Lower leg skin (tissue), 4 donors: ENCODE measurements around the gene HADHB. TPM values are rescaled to one million over a fixed set of nuclear protein-coding genes. Genes with fewer than 3 reads are reported as not detected.

Experiments
- DNase-seq, 2 donors: peaks; one replicate each; pipeline ENCODE4 v3.0.0-alpha.2; 2019; ENCODE audit warnings: low spot score in 2 of 2
- H3K4me3 ChIP-seq: fragments of 200-600 bp; sonication (generic); 2 replicates; pipeline ENCODE4 v1.5.1; 2017; ENCODE audit warnings: mild to moderate bottlenecking, low read depth; ENCODE audit not compliant: poor library complexity, severe bottlenecking
- POLR2A ChIP-seq, 2 donors: fragments of 450-650 bp; IDR thresholded peaks; one replicate each; pipeline ENCODE4 v1.6.1; 2016 to 2017; ENCODE audit warnings: antibody characterized with exemption in 2 of 2, mild to moderate bottlenecking in 1 of 2, moderate library complexity in 1 of 2
- WGBS, 2 donors: methylation state at CpG; one replicate each; pipeline ENCODE4 v1.1.5; 2018; 5-methylcytosine and 5-hydroxymethylcytosine counted together
- intact Hi-C: fragments of 100-400 bp; cut with DNase I; formaldehyde crosslinking; loops from one replicate; pipeline ENCODE4 v1.15.0; 2023; ENCODE audit warnings: low total_unique reads
- total RNA-seq, 4 donors: library from RNA; depleted of rRNA; stranded (reverse); fragments of >200 nt; gene quantifications; one replicate each; pipeline ENCODE4 v1.1.0, GENCODE V29; 2016
- TF ChIP-seq, protein P1 (sequence below), 3 donors: fragments of 450-650 bp; IDR thresholded peaks; one replicate each; pipeline ENCODE4 v1.5.1; 2016; ENCODE audit warnings: antibody characterized with exemption in 3 of 3, mild to moderate bottlenecking in 3 of 3, moderate library complexity in 2 of 3

The HADHB gene
- total RNA-seq, 4 donors from 2014 or later, result 101 to 139 (median 111) TPM

DNA sequence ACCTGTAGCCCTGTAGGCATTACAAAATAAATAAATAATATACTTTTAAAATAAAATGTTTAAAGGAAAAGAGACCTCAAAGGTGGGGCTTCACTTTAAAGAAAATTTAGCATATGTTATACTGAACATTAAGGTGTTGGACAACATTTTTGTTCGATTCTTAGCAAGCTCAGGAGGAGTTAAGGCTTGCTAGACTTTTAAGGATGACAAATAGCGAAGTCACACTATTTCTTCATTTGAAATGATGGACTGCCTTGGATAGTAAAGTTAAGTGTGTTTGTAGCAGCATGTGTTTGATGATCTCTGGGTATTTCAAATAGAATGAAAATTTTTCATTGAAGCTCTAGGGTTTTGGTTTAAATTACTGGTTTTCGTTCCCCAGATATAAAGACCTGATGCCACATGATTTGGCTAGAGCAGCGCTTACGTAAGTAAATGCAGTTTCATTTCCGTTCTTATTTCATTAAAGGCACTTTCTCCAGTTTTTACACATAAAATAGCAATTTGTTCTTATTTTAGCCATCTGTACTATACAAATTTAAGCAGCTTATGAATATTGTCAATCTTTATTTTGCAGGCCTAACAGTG is 24.9 kb downstream of the HADHB start:
- TF ChIP-seq POLR2A (IDR thresholded peaks at IDR 0.05), result no peak
- TF ChIP-seq, protein P1, sequence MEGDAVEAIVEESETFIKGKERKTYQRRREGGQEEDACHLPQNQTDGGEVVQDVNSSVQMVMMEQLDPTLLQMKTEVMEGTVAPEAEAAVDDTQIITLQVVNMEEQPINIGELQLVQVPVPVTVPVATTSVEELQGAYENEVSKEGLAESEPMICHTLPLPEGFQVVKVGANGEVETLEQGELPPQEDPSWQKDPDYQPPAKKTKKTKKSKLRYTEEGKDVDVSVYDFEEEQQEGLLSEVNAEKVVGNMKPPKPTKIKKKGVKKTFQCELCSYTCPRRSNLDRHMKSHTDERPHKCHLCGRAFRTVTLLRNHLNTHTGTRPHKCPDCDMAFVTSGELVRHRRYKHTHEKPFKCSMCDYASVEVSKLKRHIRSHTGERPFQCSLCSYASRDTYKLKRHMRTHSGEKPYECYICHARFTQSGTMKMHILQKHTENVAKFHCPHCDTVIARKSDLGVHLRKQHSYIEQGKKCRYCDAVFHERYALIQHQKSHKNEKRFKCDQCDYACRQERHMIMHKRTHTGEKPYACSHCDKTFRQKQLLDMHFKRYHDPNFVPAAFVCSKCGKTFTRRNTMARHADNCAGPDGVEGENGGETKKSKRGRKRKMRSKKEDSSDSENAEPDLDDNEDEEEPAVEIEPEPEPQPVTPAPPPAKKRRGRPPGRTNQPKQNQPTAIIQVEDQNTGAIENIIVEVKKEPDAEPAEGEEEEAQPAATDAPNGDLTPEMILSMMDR (IDR thresholded peaks at IDR 0.05), result no peak
- 70 to 72% methylated on average over 6 of the region's 6 CpGs for WGBS, 2 donors
- intact Hi-C loops, result no loop called here
- no peak for DNase-seq
- no peak overlapping the region for H3K4me3 ChIP-seq

DNA sequence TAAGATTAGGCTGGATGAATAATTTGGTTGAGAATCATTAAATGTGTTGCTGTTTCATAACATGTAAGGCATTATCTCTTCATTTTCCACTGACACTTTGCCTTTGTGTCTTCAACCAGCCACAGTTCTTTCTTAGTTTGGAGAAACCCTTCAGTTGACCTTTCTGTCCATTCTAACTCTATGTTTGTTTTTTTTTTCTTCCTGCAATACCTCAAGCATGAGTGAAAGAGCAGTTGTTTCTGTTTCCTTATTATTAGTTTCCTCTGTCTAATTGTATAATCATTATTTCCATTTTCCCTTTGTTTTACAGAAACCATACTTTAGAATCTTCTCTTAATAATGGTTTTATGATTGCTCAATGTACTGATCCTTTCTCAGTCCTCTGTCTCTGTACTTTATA is 25.6 kb downstream of the HADHB start:
- DNase-seq, result no peak
- intact Hi-C loops, result no loop called here
- TF ChIP-seq POLR2A (IDR thresholded peaks at IDR 0.05), result no peak
- TF ChIP-seq, protein P1 (IDR thresholded peaks at IDR 0.05), result no peak
- no peak overlapping the region for H3K4me3 ChIP-seq

DNA sequence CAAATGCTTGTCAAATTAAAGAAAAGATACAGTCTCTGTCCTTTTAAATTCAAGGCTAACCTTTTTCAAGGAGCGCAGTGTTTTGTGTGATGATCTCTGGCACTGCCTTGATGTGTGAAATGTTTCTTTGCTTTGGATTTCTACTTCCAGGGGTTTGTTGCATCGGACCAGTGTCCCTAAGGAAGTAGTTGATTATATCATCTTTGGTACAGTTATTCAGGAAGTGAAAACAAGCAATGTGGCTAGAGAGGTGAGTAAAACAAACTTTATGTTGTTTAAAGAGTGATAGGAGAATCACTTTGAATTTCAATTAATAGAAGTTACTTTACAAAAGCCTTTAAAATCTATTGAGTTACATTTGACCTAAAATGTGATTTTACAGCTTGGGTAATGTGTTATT is 28.8 kb downstream of the HADHB start:
- intact Hi-C loops, result no loop called here
- no peak for TF ChIP-seq POLR2A (IDR thresholded peaks at IDR 0.05)
- TF ChIP-seq, protein P1 (IDR thresholded peaks at IDR 0.05), result no peak
- 52 to 63% methylated on average over 2 of the region's 2 CpGs for WGBS, 2 donors
- H3K4me3 ChIP-seq, result no peak overlapping the region
- DNase-seq, result no peak

DNA sequence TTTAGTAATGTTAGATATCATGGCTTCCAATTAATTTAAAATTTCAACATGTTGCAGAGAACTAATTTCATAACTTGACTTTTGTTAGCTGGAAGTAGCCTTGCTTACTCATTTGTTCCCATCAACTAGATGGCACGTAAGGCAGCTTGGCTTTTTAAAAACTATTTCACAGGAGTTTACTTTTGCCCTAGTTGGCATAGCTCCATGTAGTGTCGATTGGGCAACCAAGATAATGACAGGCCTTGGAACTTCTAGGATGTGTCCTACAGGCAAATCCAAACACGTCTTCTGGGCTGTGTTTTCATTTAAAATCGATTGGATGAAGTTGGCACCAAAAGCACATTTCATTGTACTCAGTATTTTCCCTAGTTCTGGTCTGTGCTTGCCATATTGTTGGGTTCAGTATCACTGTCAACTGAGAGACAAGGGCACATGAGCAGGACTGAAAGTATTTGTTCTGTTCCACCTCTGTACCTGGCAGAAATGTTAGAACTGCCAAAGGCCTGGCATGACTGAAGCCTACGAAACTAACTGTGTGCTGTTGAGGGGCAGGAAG is 29.4 kb downstream of the HADHB start:
- DNase-seq, result peak; percentile 91 to 94
- TF ChIP-seq POLR2A (IDR thresholded peaks at IDR 0.05), result no peak
- TF ChIP-seq, protein P1 (IDR thresholded peaks at IDR 0.05), result no peak
- H3K4me3 ChIP-seq, result no peak overlapping the region
- intact Hi-C loops, result no loop called here
- WGBS, 2 donors, result 14 to 16% methylated on average over 5 of the region's 5 CpGs

DNA sequence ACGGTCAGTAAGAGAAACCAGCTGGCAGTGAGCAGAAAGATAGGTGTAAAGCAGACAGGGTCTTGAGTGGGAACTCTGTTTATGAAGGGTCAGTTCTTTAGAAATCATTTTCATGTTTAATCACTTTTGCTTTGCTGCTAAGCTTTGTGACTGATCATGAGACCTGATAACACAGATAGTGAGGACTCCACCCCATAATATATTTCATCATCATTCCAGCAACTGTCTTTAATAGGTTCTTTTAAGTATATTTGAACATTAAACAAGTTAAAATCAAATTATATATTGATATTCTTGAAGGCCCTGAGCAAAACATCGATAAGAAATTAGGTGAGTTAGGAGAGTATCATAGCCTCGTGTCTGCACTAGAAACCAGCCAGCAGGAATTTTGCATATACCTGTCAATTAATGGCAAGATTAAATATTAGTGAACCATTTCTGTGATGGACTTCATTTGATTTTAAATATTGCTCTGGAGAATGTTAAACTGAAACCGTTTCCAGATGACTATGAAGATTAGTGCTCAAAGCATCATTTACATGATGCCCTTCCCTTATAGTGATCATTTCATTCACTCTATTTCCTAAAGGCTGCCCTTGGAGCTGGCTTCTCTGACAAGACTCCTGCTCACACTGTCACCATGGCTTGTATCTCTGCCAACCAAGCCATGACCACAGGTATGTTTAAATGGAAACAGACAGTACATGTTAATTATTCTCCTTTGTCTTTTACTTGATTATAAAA is 31.9 kb downstream of the HADHB start:
- H3K4me3 ChIP-seq, result no peak overlapping the region
- no peak for TF ChIP-seq POLR2A (IDR thresholded peaks at IDR 0.05)
- TF ChIP-seq, protein P1 (IDR thresholded peaks at IDR 0.05), result no peak
- intact Hi-C loops, result no loop called here
- WGBS, 2 donors, result 64 to 68% methylated on average over 4 of the region's 4 CpGs
- DNase-seq, result no peak
